Fibroblast of villous mesenchyme (primary cell): ENCODE measurements around the gene CELSR2. TPM values are rescaled to one million over a fixed set of nuclear protein-coding genes. Genes with fewer than 3 reads are reported as not detected.
A peak's percentile ranks its signal among the peaks of the same experiment; 100 is the strongest.
"Not testable (repeated sequence)": the region's sequence is repeated elsewhere in the genome, so short reads cannot be mapped to it uniquely, and the experiment has no call there.

ENCODE experiments used
- DNase-seq: peaks from one replicate; pipeline ENCODE4 v3.0.0-alpha.2; 2010; ENCODE audit warnings: low read depth
- H3K4me3 ChIP-seq: 2 replicates; pipeline ENCODE4 v1.5.1; 2011; ENCODE audit warnings: low read depth, mild to moderate bottlenecking, low read length
- CTCF ChIP-seq: IDR thresholded peaks from 2 replicates; pipeline ENCODE4 v1.5.1; 2012; ENCODE audit warnings: low read depth, mild to moderate bottlenecking, low read length; ENCODE audit not compliant: insufficient read depth
- total RNA-seq: library from RNA; depleted of rRNA; stranded (reverse); fragments of >200 nt; gene quantifications from 2 replicates; pipeline ENCODE4 v1.2.3, GENCODE V29; 2012

CELSR2 gene
- total RNA-seq, 1 donor, result 1.3 TPM

GRCh38 chr1:109298666-109299557, 49.6 kb downstream of the CELSR2 start:
- DNase-seq, result peak; percentile 94
- no peak overlapping the region for H3K4me3 ChIP-seq
- TF ChIP-seq CTCF, result no peak

- DNase-seq, result peak; percentile 52
- no peak for TF ChIP-seq CTCF
- H3K4me3 ChIP-seq, result no peak overlapping the region
Observed at GRCh38 chr1:109299558-109300343, 50.4 kb downstream of the CELSR2 start.

GRCh38 chr1:109300650-109301151, 51.4 kb downstream of the CELSR2 start:
- no peak for TF ChIP-seq CTCF
- DNase-seq, result no peak
- no peak overlapping the region for H3K4me3 ChIP-seq

GRCh38 chr1:109301874-109302273, 52.5 kb downstream of the CELSR2 start:
- no peak for TF ChIP-seq CTCF
- no peak for DNase-seq
- no peak overlapping the region for H3K4me3 ChIP-seq

GRCh38 chr1:109304226-109304920, 55.0 kb downstream of the CELSR2 start:
- TF ChIP-seq CTCF, result no peak
- H3K4me3 ChIP-seq, result no peak overlapping the region
- DNase-seq, result no peak

GRCh38 chr1:109305991-109306390, 56.7 kb downstream of the CELSR2 start:
- not testable (repeated sequence) for H3K4me3 ChIP-seq, DNase-seq
